GM12878 (cell line): ENCODE results near the gene EIF4E2. TPM values are rescaled to one million over a fixed set of nuclear protein-coding genes. Genes with fewer than 3 reads are reported as not detected.

Experiments used
- ATAC-seq: fragments of 200-7000 bp; cut with Tn5 transposase; 3 replicates; pipeline ENCODE4 v1.9.1; 2020; ENCODE audit warnings: mild to moderate bottlenecking, moderate library complexity
- BruUV-seq: library from RNA; stranded (reverse); fragments of 400-500 nt; replicated peaks from 2 replicates; lab custom pipeline; 2021; lab: Mats Ljungman, UMichigan
- CTCF ChIA-PET: fragments of 300-600 bp; sonication (Branson Sonifier 250); formaldehyde crosslinking; extraction: SDS; loops from one replicate; lab custom pipeline; 2021; ENCODE audit warnings: inconsistent platforms; lab: Yijun Ruan, JAX
- POLR2A ChIA-PET: fragments of 350-600 bp; formaldehyde crosslinking; extraction: SDS; loops from one replicate; lab custom pipeline; 2021; ENCODE audit warnings: inconsistent platforms; lab: Charles Lee
- RAD21 ChIA-PET: fragments of 300-600 bp; sonication (Branson Sonifier 250); formaldehyde crosslinking; loops from one replicate; lab custom pipeline; 2023; ENCODE audit warnings: antibody characterized with exemption; ENCODE audit not compliant: unreplicated experiment; lab: Charles Lee
- SMC1A ChIA-PET: fragments of 300-600 bp; sonication (Branson Sonifier 250); formaldehyde crosslinking; loops from one replicate; lab custom pipeline; 2023; ENCODE audit not compliant: unreplicated experiment, uncharacterized antibody; lab: Charles Lee
- DNase-seq: peaks from one replicate; pipeline ENCODE4 v3.0.0-alpha.2; 2011; ENCODE audit warnings: low read depth, low spot score
- FAIRE-seq: peaks from 3 replicates; lab custom pipeline; 2011; peaks lifted over from hg19 to GRCh38; lab: Jason Lieb, UNC
- H2AFZ ChIP-seq: 2 replicates; pipeline ENCODE4 v1.6.0; 2011; ENCODE audit warnings: low read depth, low read length, control low read depth; ENCODE audit not compliant: control insufficient read depth
- H3K27ac ChIP-seq: 2 replicates; pipeline ENCODE4 v1.5.1; 2011; ENCODE audit warnings: control low read depth; ENCODE audit not compliant: control insufficient read depth, insufficient read depth
- H3K27me3 ChIP-seq, 2 experiments: replicated peaks in 1 of 2; 2 replicates each; pipeline versions ENCODE4 v1.6.0 to v1.6.1; 2011; ENCODE audit warnings: low read length in 1 of 2; ENCODE audit not compliant: control insufficient read depth in 2 of 2, insufficient read depth in 2 of 2
- H3K36me3 ChIP-seq, 2 experiments: 2 replicates each; pipeline ENCODE4 v1.5.1; 2011; ENCODE audit warnings: low read length in 1 of 2; ENCODE audit not compliant: control insufficient read depth in 2 of 2, insufficient read depth in 2 of 2
- H3K4me1 ChIP-seq: 2 replicates; pipeline ENCODE4 v1.6.1; 2011; ENCODE audit warnings: mild to moderate bottlenecking, low read length, moderate library complexity, mixed read lengths; ENCODE audit not compliant: control insufficient read depth, insufficient read depth
- H3K4me2 ChIP-seq: 2 replicates; pipeline ENCODE4 v1.6.0; 2011; ENCODE audit warnings: control low read depth; ENCODE audit not compliant: control insufficient read depth, insufficient read depth
- H3K4me3 ChIP-seq: fragments of 200-600 bp; sonication (generic); 2 replicates; pipeline ENCODE4 v1.5.1; 2016
- H3K79me2 ChIP-seq: 2 replicates; pipeline ENCODE4 v1.6.0; 2011; ENCODE audit warnings: low read length; ENCODE audit not compliant: control insufficient read depth, insufficient read depth
- H3K9ac ChIP-seq: 2 replicates; pipeline ENCODE4 v1.8.0; 2011; ENCODE audit warnings: low read length, control low read depth, mixed read lengths; ENCODE audit not compliant: control insufficient read depth, insufficient read depth
- H3K9me3 ChIP-seq: replicated peaks from 3 replicates; pipeline ENCODE4 v1.5.1; 2011; ENCODE audit warnings: mild to moderate bottlenecking, low read length; ENCODE audit not compliant: control insufficient read depth, insufficient read depth
- H4K20me1 ChIP-seq: 2 replicates; pipeline ENCODE4 v1.6.0; 2011; ENCODE audit not compliant: control insufficient read depth, insufficient read depth
- BHLHE40 ChIP-seq, 2 experiments: fragments of 450-650 bp in 1 of 2; IDR thresholded peaks; 2 replicates each; pipeline ENCODE4 v1.6.1; 2011 to 2017; ENCODE audit warnings: low read depth in 2 of 2, borderline replicate concordance in 1 of 2, improper control_type of control experiment in 1 of 2, low read length in 1 of 2, mild to moderate bottlenecking in 1 of 2
- BMI1 ChIP-seq: fragments of 450-650 bp; IDR thresholded peaks from 2 replicates; pipeline ENCODE4 v1.6.1; 2016; ENCODE audit warnings: mild to moderate bottlenecking, moderate library complexity, borderline replicate concordance
- CHD1 ChIP-seq: IDR thresholded peaks from 2 replicates; pipeline ENCODE4 v1.6.1; 2012; ENCODE audit warnings: low read depth, low read length, improper control_type of control experiment
- EP300 ChIP-seq, 2 experiments: fragments of 150-350 bp in 1 of 2; IDR thresholded peaks; 2 replicates each; pipeline ENCODE4 v1.6.1; 2011 to 2012; ENCODE audit warnings: low read depth in 2 of 2, low read length in 2 of 2, borderline replicate concordance in 1 of 2, improper control_type of control experiment in 1 of 2, inconsistent platforms in 1 of 2; ENCODE audit not compliant: control insufficient read depth in 1 of 2
- MXI1 ChIP-seq: fragments of 150-350 bp; IDR thresholded peaks from 2 replicates; pipeline ENCODE4 v1.6.1; 2011; ENCODE audit warnings: low read depth, mild to moderate bottlenecking, inconsistent platforms, low read length, improper control_type of control experiment
- NBN ChIP-seq: fragments of 450-650 bp; IDR thresholded peaks from 2 replicates; pipeline ENCODE4 v1.6.1; 2016
- NR2C1 ChIP-seq: fragments of 450-650 bp; IDR thresholded peaks from 2 replicates; pipeline ENCODE4 v1.6.1; 2017; ENCODE audit warnings: antibody characterized with exemption, mild to moderate bottlenecking, moderate library complexity
- RUNX3 ChIP-seq: IDR thresholded peaks from 2 replicates; pipeline ENCODE4 v1.6.1; 2012; ENCODE audit warnings: low read length, inconsistent platforms
- SMAD1 ChIP-seq: fragments of 450-650 bp; IDR thresholded peaks from 2 replicates; pipeline ENCODE4 v1.6.1; 2018; ENCODE audit warnings: mild to moderate bottlenecking, low read depth; ENCODE audit not compliant: partially characterized antibody
- TCF12 ChIP-seq: IDR thresholded peaks from 2 replicates; pipeline ENCODE4 v1.6.1; 2011; ENCODE audit warnings: low read depth, mild to moderate bottlenecking, low read length
- TCF3 ChIP-seq: IDR thresholded peaks from 2 replicates; pipeline ENCODE4 v1.6.1; 2012; ENCODE audit warnings: low read depth, mild to moderate bottlenecking, low read length, borderline replicate concordance; ENCODE audit not compliant: insufficient read depth
- TCF7 ChIP-seq: IDR thresholded peaks from 2 replicates; pipeline ENCODE4 v1.6.1; 2014; ENCODE audit warnings: antibody characterized with exemption, borderline replicate concordance
- WRNIP1 ChIP-seq: IDR thresholded peaks from 2 replicates; pipeline ENCODE4 v1.6.1; 2011; ENCODE audit warnings: low read depth, low read length, improper control_type of control experiment, borderline replicate concordance
- YBX1 ChIP-seq: fragments of 450-650 bp; IDR thresholded peaks from 2 replicates; pipeline ENCODE4 v1.6.1; 2016; ENCODE audit warnings: antibody characterized with exemption
- ZSCAN29 ChIP-seq: fragments of 450-650 bp; IDR thresholded peaks from 2 replicates; pipeline ENCODE4 v1.6.1; 2017; ENCODE audit warnings: mild to moderate bottlenecking, moderate library complexity
- WGBS: methylation state at CpG from one replicate; pipeline ENCODE4 v1.1.6; 2016; ENCODE audit warnings: low lambda C conversion rate; ENCODE audit not compliant: insufficient replicate concordance, insufficient coverage; ENCODE audit errors: missing lambda C conversion rate; 5-methylcytosine and 5-hydroxymethylcytosine counted together
- in situ Hi-C: fragments of 300-500 bp; cut with MboI; formaldehyde crosslinking; loops from 9 replicates; pipeline ENCODE4 v1.14.3; 2018; ENCODE audit warnings: mixed read lengths
- intact Hi-C: fragments of 100-400 bp; cut with micrococcal nuclease; formaldehyde crosslinking; loops from one replicate; pipeline ENCODE4 v1.14.2; 2022; ENCODE audit not compliant: unreplicated experiment
- polyA plus RNA-seq, 11 experiments: library from polyadenylated mRNA; depleted of rRNA in 4 of 11; unstranded in 6 of 11; stranded (reverse) in 5 of 11; fragments of >200 nt; fragmentation: Nextera tagmentation in 4 of 11; fragmentation: Illumina TruSeq in 1 of 11; extraction: Ambion mirVana in 4 of 11; extraction: Trizol in 1 of 11; gene quantifications; 1 replicate in 1 of 11; 2 replicates in 10 of 11; pipeline versions ENCODE4 v1.2.1 to v1.2.3, GENCODE V29; 2011 to 2016; ENCODE audit warnings: inconsistent platforms in 2 of 11, missing spikeins in 2 of 11, low read depth in 1 of 11
- total RNA-seq, 4 experiments: library from RNA; depleted of rRNA in 3 of 4; stranded (reverse); fragments of >200 nt in 3 of 4; fragmentation: Illumina TruSeq in 1 of 4; extraction: Trizol in 1 of 4; gene quantifications; 2 replicates each; pipeline versions ENCODE4 v1.2.1 to v1.2.3, GENCODE V29; 2013 to 2021
- TF ChIP-seq, protein P1 (sequence below): IDR thresholded peaks from 2 replicates; pipeline ENCODE4 v1.6.1; 2011; ENCODE audit warnings: mild to moderate bottlenecking, low read depth, low read length, moderate library complexity; ENCODE audit not compliant: insufficient replicate concordance
- TF ChIP-seq, protein P2 (sequence below): fragments of 450-650 bp; formaldehyde crosslinking; IDR thresholded peaks from 2 replicates; pipeline ENCODE4 v1.4.0; 2022; ENCODE audit warnings: mild to moderate bottlenecking, moderate library complexity
- TF ChIP-seq, protein P3 (sequence below): fragments of 450-650 bp; IDR thresholded peaks from 2 replicates; pipeline ENCODE4 v1.6.1; 2017; ENCODE audit warnings: antibody characterized with exemption, mild to moderate bottlenecking, moderate library complexity

Gene EIF4E2
- total and polyA plus RNA-seq, 10 of the 15 experiments (the other 5 are each of a cell fraction or from before 2014, with no cell fraction given), result 56.1 to 158 (median 110) TPM

DNA sequence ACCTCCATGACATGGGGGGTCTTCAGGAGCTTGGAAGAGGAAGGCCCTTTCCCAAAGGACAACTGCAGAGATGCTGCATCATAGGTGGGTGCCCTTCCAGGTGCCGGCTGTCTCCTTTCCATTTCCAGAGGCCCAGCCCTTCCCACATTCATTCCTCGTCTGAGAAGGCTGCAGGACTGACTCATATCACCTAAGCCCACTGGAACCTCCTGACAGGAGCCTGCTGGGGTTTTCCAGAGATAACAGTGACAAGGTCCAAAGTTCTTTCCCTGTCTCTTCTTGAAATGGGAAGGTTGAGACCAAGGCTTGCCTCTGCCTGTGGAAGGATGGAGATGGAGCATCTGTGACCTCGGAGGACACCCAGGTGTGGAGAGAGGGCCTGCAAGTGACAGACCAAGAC lies 33.9 kb upstream of the EIF4E2 start:
- no peaks in the 10 kb centered on the region for H3K9me3 ChIP-seq
- no peak for TF ChIP-seq MXI1
- no peak for TF ChIP-seq WRNIP1
- TF ChIP-seq TCF3, result no peak
- TF ChIP-seq CHD1, result no peak
- TF ChIP-seq, protein P1, sequence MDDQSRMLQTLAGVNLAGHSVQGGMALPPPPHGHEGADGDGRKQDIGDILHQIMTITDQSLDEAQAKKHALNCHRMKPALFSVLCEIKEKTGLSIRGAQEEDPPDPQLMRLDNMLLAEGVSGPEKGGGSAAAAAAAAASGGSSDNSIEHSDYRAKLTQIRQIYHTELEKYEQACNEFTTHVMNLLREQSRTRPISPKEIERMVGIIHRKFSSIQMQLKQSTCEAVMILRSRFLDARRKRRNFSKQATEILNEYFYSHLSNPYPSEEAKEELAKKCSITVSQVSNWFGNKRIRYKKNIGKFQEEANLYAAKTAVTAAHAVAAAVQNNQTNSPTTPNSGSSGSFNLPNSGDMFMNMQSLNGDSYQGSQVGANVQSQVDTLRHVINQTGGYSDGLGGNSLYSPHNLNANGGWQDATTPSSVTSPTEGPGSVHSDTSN, result no peak
- TF ChIP-seq YBX1, result no peak
- TF ChIP-seq NR2C1, result no peak
- TF ChIP-seq TCF12, result no peak
- no peak for TF ChIP-seq ZSCAN29
- TF ChIP-seq EP300 (IDR thresholded peaks at IDR 0.05; ENCODE audit: borderline replicate concordance in 1 of 2, control insufficient read depth in 1 of 2, low read depth in 2 of 2, low read length in 2 of 2), result no peak
- TF ChIP-seq TCF7, result no peak
- no peak for TF ChIP-seq BMI1
- no peak for TF ChIP-seq RUNX3
- TF ChIP-seq, protein P2, sequence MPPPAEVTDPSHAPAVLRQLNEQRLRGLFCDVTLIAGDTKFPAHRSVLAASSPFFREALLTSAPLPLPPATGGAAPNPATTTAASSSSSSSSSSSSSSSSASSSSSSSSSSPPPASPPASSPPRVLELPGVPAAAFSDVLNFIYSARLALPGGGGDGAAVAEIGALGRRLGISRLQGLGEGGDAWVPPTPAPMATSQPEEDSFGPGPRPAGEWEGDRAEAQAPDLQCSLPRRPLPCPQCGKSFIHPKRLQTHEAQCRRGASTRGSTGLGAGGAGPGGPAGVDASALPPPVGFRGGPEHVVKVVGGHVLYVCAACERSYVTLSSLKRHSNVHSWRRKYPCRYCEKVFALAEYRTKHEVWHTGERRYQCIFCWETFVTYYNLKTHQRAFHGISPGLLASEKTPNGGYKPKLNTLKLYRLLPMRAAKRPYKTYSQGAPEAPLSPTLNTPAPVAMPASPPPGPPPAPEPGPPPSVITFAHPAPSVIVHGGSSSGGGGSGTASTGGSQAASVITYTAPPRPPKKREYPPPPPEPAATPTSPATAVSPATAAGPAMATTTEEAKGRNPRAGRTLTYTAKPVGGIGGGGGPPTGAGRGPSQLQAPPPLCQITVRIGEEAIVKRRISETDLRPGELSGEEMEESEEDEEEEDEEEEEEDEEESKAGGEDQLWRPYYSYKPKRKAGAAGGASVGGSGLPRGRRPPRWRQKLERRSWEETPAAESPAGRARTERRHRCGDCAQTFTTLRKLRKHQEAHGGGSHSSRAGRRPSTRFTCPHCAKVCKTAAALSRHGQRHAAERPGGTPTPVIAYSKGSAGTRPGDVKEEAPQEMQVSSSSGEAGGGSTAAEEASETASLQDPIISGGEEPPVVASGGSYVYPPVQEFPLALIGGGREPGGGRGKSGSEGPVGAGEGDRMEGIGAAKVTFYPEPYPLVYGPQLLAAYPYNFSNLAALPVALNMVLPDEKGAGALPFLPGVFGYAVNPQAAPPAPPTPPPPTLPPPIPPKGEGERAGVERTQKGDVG, result no peak
- no peak for TF ChIP-seq SMAD1
- no peak for TF ChIP-seq NBN
- TF ChIP-seq, protein P3, sequence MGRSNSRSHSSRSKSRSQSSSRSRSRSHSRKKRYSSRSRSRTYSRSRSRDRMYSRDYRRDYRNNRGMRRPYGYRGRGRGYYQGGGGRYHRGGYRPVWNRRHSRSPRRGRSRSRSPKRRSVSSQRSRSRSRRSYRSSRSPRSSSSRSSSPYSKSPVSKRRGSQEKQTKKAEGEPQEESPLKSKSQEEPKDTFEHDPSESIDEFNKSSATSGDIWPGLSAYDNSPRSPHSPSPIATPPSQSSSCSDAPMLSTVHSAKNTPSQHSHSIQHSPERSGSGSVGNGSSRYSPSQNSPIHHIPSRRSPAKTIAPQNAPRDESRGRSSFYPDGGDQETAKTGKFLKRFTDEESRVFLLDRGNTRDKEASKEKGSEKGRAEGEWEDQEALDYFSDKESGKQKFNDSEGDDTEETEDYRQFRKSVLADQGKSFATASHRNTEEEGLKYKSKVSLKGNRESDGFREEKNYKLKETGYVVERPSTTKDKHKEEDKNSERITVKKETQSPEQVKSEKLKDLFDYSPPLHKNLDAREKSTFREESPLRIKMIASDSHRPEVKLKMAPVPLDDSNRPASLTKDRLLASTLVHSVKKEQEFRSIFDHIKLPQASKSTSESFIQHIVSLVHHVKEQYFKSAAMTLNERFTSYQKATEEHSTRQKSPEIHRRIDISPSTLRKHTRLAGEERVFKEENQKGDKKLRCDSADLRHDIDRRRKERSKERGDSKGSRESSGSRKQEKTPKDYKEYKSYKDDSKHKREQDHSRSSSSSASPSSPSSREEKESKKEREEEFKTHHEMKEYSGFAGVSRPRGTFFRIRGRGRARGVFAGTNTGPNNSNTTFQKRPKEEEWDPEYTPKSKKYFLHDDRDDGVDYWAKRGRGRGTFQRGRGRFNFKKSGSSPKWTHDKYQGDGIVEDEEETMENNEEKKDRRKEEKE, result no peak
- no peak for TF ChIP-seq BHLHE40 (IDR thresholded peaks at IDR 0.05; ENCODE audit: borderline replicate concordance in 1 of 2, low read depth in 2 of 2, low read length in 1 of 2)
- TF ChIP-seq, all 136 proteins: peak for 0
- Histone ChIP-seq H3K4me1 (no peaks in the 10 kb centered on the region), H3K27ac (no peak overlapping the region), H3K27me3 (peaks cover 0 to 3% of the 10 kb centered on the region in 2 experiments; a peak in 3 of 4 replicates), H4K20me1 (no peaks in the 10 kb centered on the region), H3K9ac (no peak overlapping the region), H3K79me2 (no peaks in the 10 kb centered on the region), H3K36me3 (no peaks in the 10 kb centered on the region), H3K4me2 (no peak overlapping the region), H3K4me3 (no peak overlapping the region), H2AFZ (no peak overlapping the region)
- intact Hi-C loops (loop anchor here (5.0 kb wide), 1 partner anchor 64 kb away; no protein-coding TSS in a partner anchor), in situ Hi-C loops (no loop called here)
- no peak for ATAC-seq
- no peak for FAIRE-seq
- ChIA-PET SMC1A (interaction anchor here (0.5 kb wide), 1 partner anchor 485 kb away, joined by 3 read pairs; no protein-coding TSS in a partner anchor), CTCF (no interaction called here), POLR2A (no interaction called here), RAD21 (no interaction called here)
- no peak for DNase-seq
- WGBS, result 47% methylated on average over 3 of the region's 3 CpGs
- no TSS peak for BruUV-seq
